ENCODE data around the gene SLC39A13.

SLC39A13 gene

GRCh38 chr11:47453365-47453764, 45.0 kb downstream of the SLC39A13 start:
- DNase-seq (ENCODE audit: low spot score): no peak

- peak; percentile 73 for DNase-seq (ENCODE audit: low spot score)
Observed at GRCh38 chr11:47454258-47454671, 45.9 kb downstream of the SLC39A13 start.

- DNase-seq (ENCODE audit: low spot score): no peak
Observed at GRCh38 chr11:47460571-47461235, 52.3 kb downstream of the SLC39A13 start.

- DNase-seq (ENCODE audit: low spot score): no peak
Observed at GRCh38 chr11:47461876-47462275, 53.5 kb downstream of the SLC39A13 start.

GRCh38 chr11:47464483-47464882, 56.1 kb downstream of the SLC39A13 start:
- no peak for DNase-seq (ENCODE audit: low spot score)

Data from iPS-NIHi11 (cell line).